ENCODE results near the gene WDR37. TPM values are rescaled to one million over a fixed set of nuclear protein-coding genes. Genes with fewer than 3 reads are reported as not detected.

Gene WDR37
- total RNA-seq, 1 experiment from 2014 or later = 13.3 TPM

- Histone ChIP-seq H3K4me1 (ENCODE audit: low read length) (no peaks in the 10 kb centered on the region), H3K79me2 (ENCODE audit: low read length) (no peaks in the 10 kb centered on the region), H3K27me3 (ENCODE audit: low read length) (no peaks in the 10 kb centered on the region), H3K4me3 (ENCODE audit: low read length) (no peak overlapping the region), H3K9me3 (ENCODE audit: low read length) (no peaks in the 10 kb centered on the region), H3K4me2 (ENCODE audit: low read depth, low read length, poor library complexity, severe bottlenecking) (no peak overlapping the region), H3K9ac (ENCODE audit: low read length) (no peak overlapping the region), H3K27ac (ENCODE audit: low read length) (no peak overlapping the region), H3K9me2 (replicated peaks; ENCODE audit: insufficient read depth, low read length) (no peaks in the 10 kb centered on the region), H2AFZ (ENCODE audit: low read length) (no peak overlapping the region), H4K20me1 (ENCODE audit: insufficient read depth, low read depth, low read length) (no peaks in the 10 kb centered on the region), H3K36me3 (ENCODE audit: insufficient read depth, low read length) (no peaks in the 10 kb centered on the region)
- no peak for DNase-seq
Observed at GRCh38 chr10:1151076-1152033, 95.2 kb downstream of the WDR37 start.

GRCh38 chr10:1152386-1153250, 96.4 kb downstream of the WDR37 start:
- no peaks in the 10 kb centered on the region for H3K9me3 ChIP-seq (ENCODE audit: low read length)
- no peaks in the 10 kb centered on the region for H3K4me1 ChIP-seq (ENCODE audit: low read length)
- H3K27me3 ChIP-seq (ENCODE audit: low read length) = no peaks in the 10 kb centered on the region
- H3K4me2 ChIP-seq (ENCODE audit: low read depth, low read length, poor library complexity, severe bottlenecking) = no peak overlapping the region
- no peak for DNase-seq
- no peak overlapping the region for H3K4me3 ChIP-seq (ENCODE audit: low read length)
- H3K36me3 ChIP-seq (ENCODE audit: insufficient read depth, low read length) = no peaks in the 10 kb centered on the region
- H3K9ac ChIP-seq (ENCODE audit: low read length) = no peak overlapping the region
- H2AFZ ChIP-seq (ENCODE audit: low read length) = no peak overlapping the region
- H3K9me2 ChIP-seq (replicated peaks; ENCODE audit: insufficient read depth, low read length) = no peaks in the 10 kb centered on the region
- no peak overlapping the region for H3K27ac ChIP-seq (ENCODE audit: low read length)
- no peaks in the 10 kb centered on the region for H4K20me1 ChIP-seq (ENCODE audit: insufficient read depth, low read depth, low read length)
- H3K79me2 ChIP-seq (ENCODE audit: low read length) = no peaks in the 10 kb centered on the region

GRCh38 chr10:1153251-1153763, 97.1 kb downstream of the WDR37 start:
- H4K20me1 ChIP-seq (ENCODE audit: insufficient read depth, low read depth, low read length) = no peaks in the 10 kb centered on the region
- no peak overlapping the region for H3K9ac ChIP-seq (ENCODE audit: low read length)
- no peaks in the 10 kb centered on the region for H3K4me1 ChIP-seq (ENCODE audit: low read length)
- H3K4me2 ChIP-seq (ENCODE audit: low read depth, low read length, poor library complexity, severe bottlenecking) = no peak overlapping the region
- H3K27me3 ChIP-seq (ENCODE audit: low read length) = no peaks in the 10 kb centered on the region
- H3K4me3 ChIP-seq (ENCODE audit: low read length) = no peak overlapping the region
- H3K9me2 ChIP-seq (replicated peaks; ENCODE audit: insufficient read depth, low read length) = no peaks in the 10 kb centered on the region
- H2AFZ ChIP-seq (ENCODE audit: low read length) = no peak overlapping the region
- no peaks in the 10 kb centered on the region for H3K36me3 ChIP-seq (ENCODE audit: insufficient read depth, low read length)
- no peak for DNase-seq
- H3K9me3 ChIP-seq (ENCODE audit: low read length) = no peaks in the 10 kb centered on the region
- no peak overlapping the region for H3K27ac ChIP-seq (ENCODE audit: low read length)
- H3K79me2 ChIP-seq (ENCODE audit: low read length) = no peaks in the 10 kb centered on the region

- Histone ChIP-seq H3K27ac (ENCODE audit: low read length) (no peak overlapping the region), H3K4me2 (ENCODE audit: low read depth, low read length, poor library complexity, severe bottlenecking) (no peak overlapping the region), H4K20me1 (ENCODE audit: insufficient read depth, low read depth, low read length) (no peaks in the 10 kb centered on the region), H3K9me2 (replicated peaks; ENCODE audit: insufficient read depth, low read length) (no peaks in the 10 kb centered on the region), H3K4me1 (ENCODE audit: low read length) (no peaks in the 10 kb centered on the region), H2AFZ (ENCODE audit: low read length) (no peak overlapping the region), H3K9ac (ENCODE audit: low read length) (no peak overlapping the region), H3K79me2 (ENCODE audit: low read length) (no peaks in the 10 kb centered on the region), H3K4me3 (ENCODE audit: low read length) (no peak overlapping the region), H3K36me3 (ENCODE audit: insufficient read depth, low read length) (no peaks in the 10 kb centered on the region), H3K27me3 (ENCODE audit: low read length) (no peaks in the 10 kb centered on the region), H3K9me3 (ENCODE audit: low read length) (no peaks in the 10 kb centered on the region)
- DNase-seq = no peak
Observed at GRCh38 chr10:1153805-1154351, 97.7 kb downstream of the WDR37 start.

GRCh38 chr10:1154531-1155295, 98.5 kb downstream of the WDR37 start:
- Histone ChIP-seq H3K4me1 (ENCODE audit: low read length) (no peaks in the 10 kb centered on the region), H2AFZ (ENCODE audit: low read length) (no peak overlapping the region), H3K27me3 (ENCODE audit: low read length) (no peaks in the 10 kb centered on the region), H3K4me2 (ENCODE audit: low read depth, low read length, poor library complexity, severe bottlenecking) (no peak overlapping the region), H3K9ac (ENCODE audit: low read length) (no peak overlapping the region), H3K36me3 (ENCODE audit: insufficient read depth, low read length) (no peaks in the 10 kb centered on the region), H4K20me1 (ENCODE audit: insufficient read depth, low read depth, low read length) (no peaks in the 10 kb centered on the region), H3K4me3 (ENCODE audit: low read length) (no peak overlapping the region), H3K27ac (ENCODE audit: low read length) (no peak overlapping the region), H3K79me2 (ENCODE audit: low read length) (no peaks in the 10 kb centered on the region), H3K9me2 (replicated peaks; ENCODE audit: insufficient read depth, low read length) (no peaks in the 10 kb centered on the region), H3K9me3 (ENCODE audit: low read length) (no peaks in the 10 kb centered on the region)
- DNase-seq = no peak

- Histone ChIP-seq H3K4me3 (ENCODE audit: low read length) (no peak overlapping the region), H3K36me3 (ENCODE audit: insufficient read depth, low read length) (no peaks in the 10 kb centered on the region), H3K9ac (ENCODE audit: low read length) (no peak overlapping the region), H3K9me3 (ENCODE audit: low read length) (no peaks in the 10 kb centered on the region), H3K4me1 (ENCODE audit: low read length) (peaks cover 4% of the 10 kb centered on the region), H3K79me2 (ENCODE audit: low read length) (no peaks in the 10 kb centered on the region), H3K27ac (ENCODE audit: low read length) (no peak overlapping the region), H4K20me1 (ENCODE audit: insufficient read depth, low read depth, low read length) (no peaks in the 10 kb centered on the region), H3K27me3 (ENCODE audit: low read length) (no peaks in the 10 kb centered on the region), H2AFZ (ENCODE audit: low read length) (no peak overlapping the region), H3K4me2 (ENCODE audit: low read depth, low read length, poor library complexity, severe bottlenecking) (no peak overlapping the region), H3K9me2 (replicated peaks; ENCODE audit: insufficient read depth, low read length) (no peaks in the 10 kb centered on the region)
- no peak for DNase-seq
Observed at GRCh38 chr10:1155791-1156615, 99.8 kb downstream of the WDR37 start.

- no peak overlapping the region for H3K9ac ChIP-seq (ENCODE audit: low read length)
- no peaks in the 10 kb centered on the region for H3K36me3 ChIP-seq (ENCODE audit: insufficient read depth, low read length)
- H3K4me3 ChIP-seq (ENCODE audit: low read length) = no peak overlapping the region
- H3K9me3 ChIP-seq (ENCODE audit: low read length) = no peaks in the 10 kb centered on the region
- H3K27ac ChIP-seq (ENCODE audit: low read length) = no peak overlapping the region
- peaks cover 9% of the 10 kb centered on the region for H3K4me1 ChIP-seq (ENCODE audit: low read length)
- no peak overlapping the region for H2AFZ ChIP-seq (ENCODE audit: low read length)
- no peaks in the 10 kb centered on the region for H4K20me1 ChIP-seq (ENCODE audit: insufficient read depth, low read depth, low read length)
- H3K4me2 ChIP-seq (ENCODE audit: low read depth, low read length, poor library complexity, severe bottlenecking) = no peak overlapping the region
- no peaks in the 10 kb centered on the region for H3K79me2 ChIP-seq (ENCODE audit: low read length)
- no peaks in the 10 kb centered on the region for H3K9me2 ChIP-seq (replicated peaks; ENCODE audit: insufficient read depth, low read length)
- no peak for DNase-seq
- no peaks in the 10 kb centered on the region for H3K27me3 ChIP-seq (ENCODE audit: low read length)
Observed at GRCh38 chr10:1156616-1156886, 100.4 kb downstream of the WDR37 start.
